DOHH2 (cell line): Measurements from ENCODE around the gene FIGNL2.

Experiments
- CTCF ChIP-seq: fragments of 200-600 bp; sonication (generic); IDR thresholded peaks from one replicate; pipeline ENCODE4 v1.5.1; 2014; ENCODE audit warnings: antibody characterized with exemption, mild to moderate bottlenecking, low read depth, low read length; ENCODE audit not compliant: poor library complexity, severe bottlenecking
- EZH2phosphoT487 ChIP-seq: fragments of 200-600 bp; sonication (generic); IDR thresholded peaks from 2 replicates; pipeline ENCODE4 v1.6.1; 2017; ENCODE audit warnings: borderline replicate concordance, mild to moderate bottlenecking, antibody characterized with exemption, low read length, moderate library complexity, mixed read lengths

GRCh38 chr12:51850965-51851299 is 2.4 kb upstream of the FIGNL2 start:
- TF ChIP-seq CTCF (no peak), EZH2phosphoT487 (no peak)
